Mesenchymal stem cell (in vitro differentiated cells and primary cell): ENCODE data around the gene PSG11.
"Not testable (repeated sequence)": the region's sequence is repeated elsewhere in the genome, so short reads cannot be mapped to it uniquely, and the experiment has no call there.

Source experiments
- DNase-seq: peaks from one replicate; pipeline ENCODE4 v3.0.0-alpha.2; 2013
- H2AFZ ChIP-seq: one replicate; pipeline ENCODE4 v1.6.1; 2013; ENCODE audit warnings: low read depth, mild to moderate bottlenecking, control low read depth, inconsistent platforms, low read length, moderate library complexity
- H2AK5ac ChIP-seq: 2 replicates; pipeline ENCODE4 v1.6.1; 2013; ENCODE audit warnings: low read length, moderate library complexity, mild to moderate bottlenecking, inconsistent platforms; ENCODE audit not compliant: severe bottlenecking
- H2BK120ac ChIP-seq: one replicate; pipeline ENCODE4 v1.6.1; 2013; ENCODE audit warnings: low read depth, mild to moderate bottlenecking, inconsistent platforms, low read length, moderate library complexity
- H2BK12ac ChIP-seq, 2 experiments: one replicate each; pipeline ENCODE4 v1.6.1; 2013; ENCODE audit warnings: inconsistent platforms in 2 of 2, low read length in 2 of 2, mild to moderate bottlenecking in 2 of 2, moderate library complexity in 2 of 2, control low read depth in 1 of 2
- H2BK15ac ChIP-seq: one replicate; pipeline ENCODE4 v1.6.1; 2013; ENCODE audit warnings: mild to moderate bottlenecking, low read depth, inconsistent platforms; ENCODE audit not compliant: poor library complexity, severe bottlenecking
- H2BK5ac ChIP-seq: 2 replicates; pipeline ENCODE4 v1.6.1; 2013; ENCODE audit warnings: low read depth, mild to moderate bottlenecking, low read length, control low read depth, inconsistent platforms; ENCODE audit not compliant: poor library complexity, severe bottlenecking
- H3K14ac ChIP-seq, 2 experiments: one replicate each; pipeline ENCODE4 v1.6.1; 2013; ENCODE audit warnings: inconsistent platforms in 2 of 2, low read length in 2 of 2, control low read depth in 1 of 2, mild to moderate bottlenecking in 1 of 2, moderate library complexity in 1 of 2
- H3K18ac ChIP-seq, 2 experiments: one replicate each; pipeline ENCODE4 v1.6.1; 2013; ENCODE audit warnings: inconsistent platforms in 2 of 2, low read length in 2 of 2, control low read depth in 1 of 2, low read depth in 1 of 2, mild to moderate bottlenecking in 1 of 2
- H3K23ac ChIP-seq, 2 experiments: one replicate each; pipeline ENCODE4 v1.6.1; 2013; ENCODE audit warnings: inconsistent platforms in 2 of 2, low read length in 2 of 2, mild to moderate bottlenecking in 2 of 2, moderate library complexity in 2 of 2, control low read depth in 1 of 2
- H3K27ac ChIP-seq: 2 replicates; pipeline ENCODE4 v1.5.1; 2013; ENCODE audit warnings: mild to moderate bottlenecking, moderate library complexity, low read length, control low read depth, inconsistent platforms; ENCODE audit not compliant: poor library complexity, severe bottlenecking
- H3K27me3 ChIP-seq, 2 experiments: 2 replicates each; pipeline versions ENCODE4 v1.6.1 to v1.7.0; 2013; ENCODE audit warnings: low read length in 2 of 2, mild to moderate bottlenecking in 2 of 2, moderate library complexity in 2 of 2, control low read depth in 1 of 2, inconsistent platforms in 1 of 2; ENCODE audit not compliant: control insufficient read depth in 1 of 2, insufficient read depth in 1 of 2
- H3K36me3 ChIP-seq, 2 experiments: 2 replicates each; pipeline versions ENCODE4 v1.6.1 to v1.7.0; 2013; ENCODE audit warnings: low read length in 2 of 2, control low read depth in 1 of 2, inconsistent platforms in 1 of 2, low read depth in 1 of 2, mild to moderate bottlenecking in 1 of 2; ENCODE audit not compliant: insufficient read depth in 2 of 2, control insufficient read depth in 1 of 2
- H3K4ac ChIP-seq, 2 experiments: one replicate each; pipeline ENCODE4 v1.6.1; 2013; ENCODE audit warnings: inconsistent platforms in 2 of 2, low read length in 2 of 2, mild to moderate bottlenecking in 2 of 2, moderate library complexity in 2 of 2, control low read depth in 1 of 2, low read depth in 1 of 2
- H3K4me1 ChIP-seq: 2 replicates; pipeline ENCODE4 v1.6.1; 2013; ENCODE audit warnings: low read depth, low read length, control low read depth; ENCODE audit not compliant: control insufficient read depth, insufficient read depth
- H3K4me2 ChIP-seq: 2 replicates; pipeline ENCODE4 v1.6.1; 2013; ENCODE audit warnings: low read length, mild to moderate bottlenecking, inconsistent platforms; ENCODE audit not compliant: poor library complexity, severe bottlenecking
- H3K4me3 ChIP-seq, 2 experiments: 2 replicates each; pipeline versions ENCODE4 v1.5.1 to v1.7.0; 2013; ENCODE audit warnings: low read length in 2 of 2, mild to moderate bottlenecking in 2 of 2, control low read depth in 1 of 2, low read depth in 1 of 2; ENCODE audit not compliant: insufficient read depth in 1 of 2
- H3K79me1 ChIP-seq: replicated peaks from 2 replicates; pipeline ENCODE4 v1.6.1; 2013; ENCODE audit warnings: mild to moderate bottlenecking, control low read depth, low read length, inconsistent platforms; ENCODE audit not compliant: poor library complexity, severe bottlenecking
- H3K9ac ChIP-seq: 2 replicates; pipeline ENCODE4 v1.7.0; 2013; ENCODE audit warnings: mild to moderate bottlenecking, low read length, moderate library complexity
- H3K9me3 ChIP-seq: 2 replicates; pipeline ENCODE4 v1.7.0; 2013; ENCODE audit warnings: mild to moderate bottlenecking, low read length; ENCODE audit not compliant: control insufficient read depth
- H4K8ac ChIP-seq: one replicate; pipeline ENCODE4 v1.6.1; 2013; ENCODE audit warnings: inconsistent platforms, mild to moderate bottlenecking, low read length, moderate library complexity
- H4K91ac ChIP-seq: one replicate; pipeline ENCODE4 v1.6.1; 2013; ENCODE audit warnings: mild to moderate bottlenecking, low read length, inconsistent platforms
- WGBS: methylation state at CpG from one replicate; pipeline ENCODE4 v1.1.7; 2013; ENCODE audit warnings: mixed read lengths; 5-methylcytosine and 5-hydroxymethylcytosine counted together

Gene PSG11

DNA sequence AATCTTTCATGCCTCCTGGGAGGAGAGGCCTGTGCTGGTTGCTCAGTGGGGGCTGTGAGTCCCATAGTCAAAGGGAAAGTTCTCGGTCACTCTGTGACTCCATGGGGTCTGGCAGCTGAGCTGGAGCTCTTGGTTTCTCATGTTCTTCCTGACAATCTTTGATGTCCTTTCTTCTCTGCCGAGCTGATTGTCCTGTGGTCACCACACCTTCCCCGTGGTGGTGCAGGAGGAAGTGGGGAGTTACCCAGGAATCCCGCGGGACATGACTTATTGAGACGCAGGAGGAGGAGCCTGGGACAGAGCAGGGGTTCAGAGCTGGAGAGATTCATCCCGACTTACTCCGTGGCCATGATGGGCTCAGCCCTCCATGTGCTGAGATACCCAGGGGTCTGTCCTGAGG is 792 bp upstream of the PSG11 start:
- H3K4me3 ChIP-seq, H3K27ac ChIP-seq, H2BK15ac ChIP-seq, H3K79me1 ChIP-seq, H4K8ac ChIP-seq, H3K4me2 ChIP-seq, H3K9me3 ChIP-seq, H2BK12ac ChIP-seq, H4K91ac ChIP-seq, H3K18ac ChIP-seq, H3K9ac ChIP-seq, H3K23ac ChIP-seq, H2AK5ac ChIP-seq, DNase-seq, H3K14ac ChIP-seq, H2BK120ac ChIP-seq, H3K4me1 ChIP-seq, H2BK5ac ChIP-seq, H3K4ac ChIP-seq, H3K36me3 ChIP-seq, H3K27me3 ChIP-seq, H2AFZ ChIP-seq: not testable (repeated sequence)
- WGBS, result 78% methylated on average over 8 of the region's 8 CpGs

DNA sequence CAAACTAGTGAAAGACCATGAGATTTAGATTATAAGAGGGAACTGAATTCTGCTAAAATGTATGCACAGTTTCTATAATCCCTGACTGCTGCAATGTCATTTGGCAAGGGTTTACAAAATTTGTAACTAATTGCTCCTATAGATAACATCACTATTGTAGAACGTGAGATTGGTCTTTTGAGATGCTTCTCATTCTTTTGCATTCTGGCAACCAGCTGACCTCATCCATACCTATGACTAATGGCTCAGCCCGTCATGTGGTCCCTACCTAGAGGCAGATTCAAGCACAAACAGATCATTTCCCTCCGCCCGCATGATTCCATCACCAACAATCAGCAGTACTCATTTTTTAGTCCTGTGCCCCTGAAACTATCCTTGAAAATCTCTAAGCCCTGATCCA is 4.2 kb downstream of the PSG11 start:
- not testable (repeated sequence) for H3K27ac ChIP-seq, H3K4me1 ChIP-seq, H3K14ac ChIP-seq, H3K18ac ChIP-seq, H2BK5ac ChIP-seq, H2BK12ac ChIP-seq, H3K27me3 ChIP-seq, H4K8ac ChIP-seq, H2BK120ac ChIP-seq, H4K91ac ChIP-seq, H3K4me3 ChIP-seq, H3K79me1 ChIP-seq, H3K4ac ChIP-seq, H3K36me3 ChIP-seq, H3K4me2 ChIP-seq, H2BK15ac ChIP-seq, DNase-seq, H2AK5ac ChIP-seq, H3K23ac ChIP-seq, H2AFZ ChIP-seq, H3K9me3 ChIP-seq
- WGBS, result 47% methylated on average over 4 of the region's 4 CpGs
- H3K9ac ChIP-seq, result peak overlapping the region; percentile 49

DNA sequence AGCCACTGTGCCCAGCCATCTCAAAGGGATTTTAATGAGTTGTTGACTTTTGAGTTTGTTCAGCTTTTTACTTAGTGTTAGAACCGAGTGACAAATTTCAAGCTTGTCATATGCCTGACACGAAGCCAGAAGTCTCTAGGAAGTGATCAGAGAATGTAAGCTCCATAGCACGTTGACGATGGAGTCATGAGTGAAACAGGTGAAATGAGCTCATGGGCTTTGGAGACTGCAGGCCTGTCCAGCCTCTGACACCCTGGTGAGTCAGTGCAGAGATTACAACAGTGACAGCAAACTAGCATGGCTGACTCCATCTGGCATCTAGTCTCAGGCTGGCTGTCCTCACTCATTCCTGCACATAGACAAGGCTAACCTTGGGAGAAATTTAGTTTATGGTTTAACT is 4.6 kb downstream of the PSG11 start:
- not testable (repeated sequence) for H4K8ac ChIP-seq, H3K18ac ChIP-seq, H3K4ac ChIP-seq, H2BK120ac ChIP-seq, H3K4me1 ChIP-seq, H2AK5ac ChIP-seq, H3K23ac ChIP-seq, H3K4me3 ChIP-seq, H3K4me2 ChIP-seq, H2AFZ ChIP-seq, H2BK15ac ChIP-seq, H3K27me3 ChIP-seq, H3K36me3 ChIP-seq, H3K9me3 ChIP-seq, H3K14ac ChIP-seq, DNase-seq, H4K91ac ChIP-seq, H3K79me1 ChIP-seq, H3K27ac ChIP-seq, H2BK12ac ChIP-seq, H2BK5ac ChIP-seq
- peak overlapping the region; percentile 47 for H3K9ac ChIP-seq
- 61% methylated on average over 4 of the region's 4 CpGs for WGBS

DNA sequence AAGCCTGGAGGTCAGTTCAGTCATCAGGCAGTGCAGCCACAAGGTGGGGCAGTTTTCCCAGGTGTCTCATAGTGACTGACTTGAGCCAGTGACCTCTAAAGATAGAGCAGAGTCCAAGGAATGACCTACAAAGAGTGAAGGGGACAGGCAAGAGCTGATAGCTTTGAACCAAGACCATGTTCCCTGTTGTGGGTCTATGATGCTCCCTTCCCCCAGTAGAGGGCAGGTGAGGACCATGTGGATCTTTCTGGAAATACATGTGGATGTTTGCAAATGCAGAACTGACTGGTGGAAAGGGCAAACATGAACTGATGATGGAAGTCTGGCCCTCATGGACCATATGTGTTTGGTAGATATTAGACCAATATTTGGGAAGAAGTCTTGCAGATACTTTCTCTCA is 6.7 kb downstream of the PSG11 start:
- not testable (repeated sequence) for H2BK12ac ChIP-seq, H2AK5ac ChIP-seq, H3K14ac ChIP-seq, H2BK120ac ChIP-seq, H3K23ac ChIP-seq, H3K4me3 ChIP-seq, H3K27me3 ChIP-seq, H3K36me3 ChIP-seq, H3K18ac ChIP-seq, H3K4me1 ChIP-seq, H2BK5ac ChIP-seq, DNase-seq, H3K4me2 ChIP-seq, H3K4ac ChIP-seq, H3K27ac ChIP-seq, H3K79me1 ChIP-seq, H2AFZ ChIP-seq, H3K9ac ChIP-seq, H4K8ac ChIP-seq, H3K9me3 ChIP-seq, H2BK15ac ChIP-seq, H4K91ac ChIP-seq
